Measurements from ENCODE around the gene SMNDC1. TPM values are rescaled to one million over a fixed set of nuclear protein-coding genes. Genes with fewer than 3 reads are reported as not detected.

Gene SMNDC1
- total RNA-seq, 2 experiments from 2014 or later, result 39.7 to 42.4 TPM

- CTCF ChIA-PET, result interaction anchor here (0.7 to 2.5 kb wide), 7 partner anchors 9 to 230 kb away, joined by 3 to 8 read pairs (median 3); no protein-coding TSS in a partner anchor
- peaks cover 25% of the 10 kb centered on the region for H3K4me1 Mint-ChIP-seq (ENCODE audit: low read depth)
- H3K9me3 Mint-ChIP-seq, result peaks cover 8% of the 10 kb centered on the region
- ATAC-seq, result peak; percentile 67
- peaks cover 1% of the 10 kb centered on the region for H3K27me3 Mint-ChIP-seq
- no peak for DNase-seq
- intact Hi-C loops (cut with micrococcal nuclease), result no loop called here
- peak overlapping the region; percentile 68 for H3K27ac Mint-ChIP-seq
- POLR2A ChIA-PET, result interaction anchor here (0.6 to 1.3 kb wide), 4 partner anchors 9 to 561 kb away, joined by 3 to 4 read pairs (median 3); no protein-coding TSS in a partner anchor
- H3K36me3 Mint-ChIP-seq (ENCODE audit: low read depth), result no peaks in the 10 kb centered on the region
- TF ChIP-seq CTCF (IDR thresholded peaks at IDR 0.05), result no peak
- no peak overlapping the region for H3K4me3 Mint-ChIP-seq
These were observed 20.1 kb upstream of the SMNDC1 start for GRCh38 chr10:110324805-110325280.

GRCh38 chr10:110324201-110324804 lies 19.6 kb upstream of the SMNDC1 start:
- ATAC-seq, result peak; percentile 60
- peak overlapping the region; percentile 68 for H3K27ac Mint-ChIP-seq

DNA sequence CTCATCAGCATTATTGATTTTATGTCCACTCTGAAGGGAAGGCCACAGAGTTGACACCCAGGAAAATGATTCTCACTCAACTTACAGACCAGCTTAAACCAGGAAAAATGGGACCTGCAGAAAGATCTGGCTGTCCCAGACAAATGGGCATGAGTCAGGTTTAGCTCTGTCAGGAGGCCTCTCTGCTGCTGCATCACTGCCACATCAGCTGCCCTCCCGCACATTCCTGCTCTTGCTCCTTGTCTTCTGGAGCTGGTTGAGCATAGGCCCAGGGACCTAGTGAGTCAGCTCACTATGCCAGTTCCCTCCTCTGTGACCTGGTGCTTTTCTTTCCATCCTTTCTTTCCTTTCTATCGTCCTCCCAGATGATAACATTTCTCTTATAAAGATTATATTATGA lies 18.8 kb upstream of the SMNDC1 start:
- H3K27me3 Mint-ChIP-seq, result peaks cover 1% of the 10 kb centered on the region
- no peak for ATAC-seq
- intact Hi-C loops (cut with micrococcal nuclease), result no loop called here
- peaks cover 26% of the 10 kb centered on the region for H3K4me1 Mint-ChIP-seq (ENCODE audit: low read depth)
- H3K9me3 Mint-ChIP-seq, result peaks cover 4% of the 10 kb centered on the region
- no peak overlapping the region for H3K4me3 Mint-ChIP-seq
- ChIA-PET CTCF (interaction anchor here (0.7 to 1.3 kb wide), 9 partner anchors 11 to 225 kb away, joined by 3 to 6 read pairs (median 3); partner anchors contain the start of gene SMNDC1), POLR2A (interaction anchor here (0.7 kb wide), 2 partner anchors 22 to 724 kb away, joined by 3 read pairs; no protein-coding TSS in a partner anchor)
- H3K36me3 Mint-ChIP-seq (ENCODE audit: low read depth), result no peaks in the 10 kb centered on the region
- no peak overlapping the region for H3K27ac Mint-ChIP-seq
- no peak for DNase-seq
- no peak for TF ChIP-seq CTCF (IDR thresholded peaks at IDR 0.05)

More at GRCh38 chr10:110324201-110324804, 19.6 kb upstream of the SMNDC1 start:
- no peak overlapping the region for H3K4me3 Mint-ChIP-seq
- DNase-seq, result no peak
- ChIA-PET POLR2A (interaction anchor here (0.7 to 1.3 kb wide), 5 partner anchors 10 to 725 kb away, joined by 3 to 4 read pairs (median 3); no protein-coding TSS in a partner anchor), CTCF (interaction anchor here (0.8 to 2.5 kb wide), 6 partner anchors 10 to 224 kb away, joined by 3 to 8 read pairs (median 4); partner anchors contain the start of gene SMNDC1)
- TF ChIP-seq CTCF (IDR thresholded peaks at IDR 0.05), result no peak
- H3K9me3 Mint-ChIP-seq, result peaks cover 4% of the 10 kb centered on the region
- intact Hi-C loops (cut with micrococcal nuclease), result no loop called here
- peaks cover 25% of the 10 kb centered on the region for H3K4me1 Mint-ChIP-seq (ENCODE audit: low read depth)
- H3K36me3 Mint-ChIP-seq (ENCODE audit: low read depth), result no peaks in the 10 kb centered on the region
- H3K27me3 Mint-ChIP-seq, result peaks cover 1% of the 10 kb centered on the region

GRCh38 chr10:110321869-110322620 lies 17.3 kb upstream of the SMNDC1 start:
- peaks cover 27% of the 10 kb centered on the region for H3K4me1 Mint-ChIP-seq (ENCODE audit: low read depth)
- POLR2A ChIA-PET, result interaction anchor here (0.7 kb wide), 1 partner anchor 14 kb away, joined by 3 read pairs; no protein-coding TSS in a partner anchor

More at GRCh38 chr10:110321869-110322620, 17.3 kb upstream of the SMNDC1 start:
- Mint-ChIP-seq H3K9me3 (peaks cover 4% of the 10 kb centered on the region), H3K27me3 (peaks cover 1% of the 10 kb centered on the region), H3K27ac (no peak overlapping the region), H3K4me3 (no peak overlapping the region), H3K36me3 (ENCODE audit: low read depth) (no peaks in the 10 kb centered on the region)
- CTCF ChIA-PET, result no interaction called here
- DNase-seq (no peak), ATAC-seq (no peak)
- intact Hi-C loops (cut with micrococcal nuclease), result no loop called here
- no peak for TF ChIP-seq CTCF (IDR thresholded peaks at IDR 0.05)

All from activated CD8-positive, alpha-beta T cell treated with anti-CD3 and anti-CD28 coated beads for 36 hours (primary cell).